Right lobe of liver (tissue), 4 donors: ENCODE measurements around the gene SNCAIP.

ENCODE experiments used
- CTCF ChIP-seq, 4 donors: fragments of 200-600 bp in 3 of 4; fragments of 450-650 bp in 1 of 4; IDR thresholded peaks; one replicate each; pipeline versions ENCODE4 v1.5.1 to v1.8.0; 2016 to 2022; ENCODE audit warnings: antibody characterized with exemption in 4 of 4, mild to moderate bottlenecking in 2 of 4
- POLR2A ChIP-seq: fragments of 450-650 bp; IDR thresholded peaks from one replicate; pipeline ENCODE4 v1.6.1; 2017; ENCODE audit warnings: antibody characterized with exemption, mild to moderate bottlenecking
- donor health status: DM: no; HTN: no; CAD: no.
- donor health status: DM: no; HTN: no; CAD: no.
- donor health status: DM: no; HTN: yes; CAD: no.

GRCh38 chr5:122304471-122305215, 7.4 kb upstream of the SNCAIP start:
- no peak for TF ChIP-seq CTCF (IDR thresholded peaks at IDR 0.05)
- no peak for TF ChIP-seq POLR2A
